Activated CD8-positive, alpha-beta memory T cell treated with anti-CD3 and anti-CD28 coated beads, Interleukin-2, amount 10 ng/mL, durations not matched to agents 7 days and 5 days (primary cell): ENCODE data around the gene ORAI3. TPM values are rescaled to one million over a fixed set of nuclear protein-coding genes. Genes with fewer than 3 reads are reported as not detected.

Experiments
- ATAC-seq: fragments of 150-1000 bp; cut with Tn5 transposase; one replicate; pipeline ENCODE4 v1.10.0; 2021; ENCODE audit warnings: moderate library complexity
- CTCF ChIA-PET: fragments of 350-600 bp; sonication (Branson Sonifier 250); formaldehyde crosslinking; loops from one replicate; lab custom pipeline; 2021; ENCODE audit warnings: antibody characterized with exemption; lab: Charles Lee
- DNase-seq: peaks from one replicate; pipeline ENCODE4 v3.0.0-alpha.2; 2020
- H3K27ac Mint-ChIP-seq: one replicate; pipeline ENCODE4 v1.8.0; 2021; ENCODE audit warnings: mild to moderate bottlenecking, mixed read lengths
- H3K27me3 Mint-ChIP-seq: one replicate; pipeline ENCODE4 v1.8.0; 2021; ENCODE audit warnings: mixed read lengths
- H3K36me3 Mint-ChIP-seq: one replicate; pipeline ENCODE4 v1.8.0; 2021; ENCODE audit warnings: mild to moderate bottlenecking, mixed read lengths
- H3K4me1 Mint-ChIP-seq: one replicate; pipeline ENCODE4 v1.8.0; 2021; ENCODE audit warnings: mixed read lengths
- H3K4me3 Mint-ChIP-seq: one replicate; pipeline ENCODE4 v1.8.0; 2021; ENCODE audit warnings: mild to moderate bottlenecking, moderate library complexity, mixed read lengths
- H3K9me3 Mint-ChIP-seq: one replicate; pipeline ENCODE4 v1.8.0; 2022; ENCODE audit warnings: low read depth, mixed read lengths
- total RNA-seq, 2 experiments: library from RNA; stranded (reverse); gene quantifications; one replicate each; pipeline ENCODE4 v1.2.3, GENCODE V29; 2021

Gene ORAI3
- total RNA-seq, 2 experiments from 2014 or later = 19.5 to 20.5 TPM

DNA sequence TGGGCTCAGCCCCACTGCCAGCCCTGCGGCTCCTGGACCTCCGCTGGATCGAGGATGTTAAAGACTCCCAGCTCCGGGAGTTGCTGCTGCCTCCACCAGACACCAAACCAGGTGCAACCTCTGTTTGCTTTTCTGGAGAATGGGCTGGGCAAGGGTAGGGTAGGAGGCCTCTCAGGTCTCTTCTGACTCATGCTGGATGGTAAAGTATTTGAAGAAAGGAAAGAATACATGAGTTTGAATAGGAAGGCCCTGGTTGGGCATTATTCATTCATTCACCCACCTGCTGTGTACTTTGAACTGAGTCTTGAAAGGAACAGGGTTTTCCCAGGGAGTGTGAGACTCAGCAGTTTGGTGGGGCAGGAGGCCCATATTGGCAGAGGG is 6.5 kb upstream of the ORAI3 start:
- CTCF ChIA-PET = interaction anchor here (0.6 to 5.2 kb wide), 33 partner anchors 8 to 1168 kb away, joined by 3 to 68 read pairs (median 4); partner anchors contain the start of genes KAT8, PHKG2, PRR14 and SETD1A
- DNase-seq (no peak), ATAC-seq (no peak)
- H3K27ac Mint-ChIP-seq = peak overlapping the region; percentile 80
- peak overlapping the region; percentile 69 for H3K4me3 Mint-ChIP-seq
- H3K4me1 Mint-ChIP-seq = peaks cover 36% of the 10 kb centered on the region
- H3K9me3 Mint-ChIP-seq = no peaks in the 10 kb centered on the region
- no peaks in the 10 kb centered on the region for H3K27me3 Mint-ChIP-seq
- peaks cover 22% of the 10 kb centered on the region for H3K36me3 Mint-ChIP-seq

DNA sequence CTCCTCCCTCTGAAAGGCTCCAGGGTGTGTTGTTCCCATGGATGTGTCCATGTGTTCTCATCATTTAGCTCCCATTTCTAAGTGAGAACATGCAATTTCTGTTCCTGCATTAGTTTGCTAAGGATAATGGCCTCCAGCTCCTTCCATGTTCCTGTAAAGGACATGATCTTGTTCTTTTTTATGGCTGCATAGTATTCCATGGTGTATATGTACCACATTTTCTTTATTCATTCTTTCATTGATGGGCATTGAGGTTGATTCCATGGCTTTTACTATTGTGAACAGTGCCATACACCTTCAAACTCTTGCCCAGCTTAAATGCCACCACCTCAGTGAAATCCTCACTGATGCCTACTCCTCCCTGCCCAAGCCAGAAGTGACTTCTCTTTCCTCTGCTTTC is 4.5 kb upstream of the ORAI3 start:
- no peak overlapping the region for H3K27ac Mint-ChIP-seq
- no peak for DNase-seq
- ATAC-seq = no peak
- peaks cover 29% of the 10 kb centered on the region for H3K4me1 Mint-ChIP-seq
- H3K27me3 Mint-ChIP-seq = no peaks in the 10 kb centered on the region
- peaks cover 21% of the 10 kb centered on the region for H3K36me3 Mint-ChIP-seq
- H3K9me3 Mint-ChIP-seq = no peaks in the 10 kb centered on the region
- CTCF ChIA-PET = interaction anchor here (0.8 to 5.2 kb wide), 9 partner anchors 8 to 212 kb away, joined by 3 to 38 read pairs (median 4); no protein-coding TSS in a partner anchor
- H3K4me3 Mint-ChIP-seq = no peak overlapping the region

DNA sequence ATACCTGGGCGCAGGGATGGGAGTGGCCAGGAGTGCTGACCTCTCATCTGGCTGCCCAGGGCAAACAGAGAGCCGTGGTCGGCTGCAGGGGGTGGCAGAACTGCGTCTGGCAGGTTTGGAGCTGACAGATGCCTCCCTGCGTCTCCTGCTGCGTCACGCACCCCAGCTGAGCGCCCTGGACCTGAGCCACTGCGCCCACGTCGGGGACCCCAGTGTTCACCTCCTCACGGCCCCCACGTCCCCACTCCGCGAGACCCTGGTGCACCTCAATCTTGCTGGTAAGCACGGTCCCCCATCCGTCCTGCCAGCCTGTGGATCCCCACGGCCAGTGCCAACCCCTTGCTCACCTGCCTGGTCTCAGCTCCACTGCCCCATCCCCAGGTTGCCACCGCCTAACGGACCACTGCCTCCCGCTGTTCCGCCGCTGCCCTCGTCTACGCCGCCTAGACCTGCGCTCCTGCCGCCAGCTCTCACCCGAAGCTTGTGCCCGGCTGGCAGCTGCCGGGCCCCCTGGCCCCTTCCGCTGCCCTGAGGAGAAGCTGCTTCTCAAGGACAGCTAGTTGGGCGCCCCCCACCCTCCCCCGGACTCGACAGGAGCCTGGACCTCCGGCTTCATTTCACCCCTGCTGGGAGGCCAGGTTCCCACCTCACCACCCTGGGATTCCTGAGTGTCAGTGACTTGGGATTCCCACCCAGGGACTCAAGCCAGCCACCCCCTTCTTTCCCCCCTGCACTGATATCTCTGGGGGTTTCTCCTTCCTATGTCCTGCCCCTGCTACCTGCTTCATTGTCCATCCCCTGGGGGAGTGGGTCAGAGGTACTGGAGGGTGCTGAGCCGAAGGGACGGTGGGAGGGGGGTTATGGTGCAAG is 2.0 kb upstream of the ORAI3 start:
- H3K36me3 Mint-ChIP-seq = peaks cover 18% of the 10 kb centered on the region
- DNase-seq (no peak), ATAC-seq (no peak)
- H3K4me1 Mint-ChIP-seq = peaks cover 35% of the 10 kb centered on the region
- CTCF ChIA-PET = interaction anchor here (1.0 kb wide), 1 partner anchor 922 kb away, joined by 3 read pairs; no protein-coding TSS in a partner anchor
- no peaks in the 10 kb centered on the region for H3K9me3 Mint-ChIP-seq
- no peak overlapping the region for H3K4me3 Mint-ChIP-seq
- no peak overlapping the region for H3K27ac Mint-ChIP-seq
- H3K27me3 Mint-ChIP-seq = no peaks in the 10 kb centered on the region

DNA sequence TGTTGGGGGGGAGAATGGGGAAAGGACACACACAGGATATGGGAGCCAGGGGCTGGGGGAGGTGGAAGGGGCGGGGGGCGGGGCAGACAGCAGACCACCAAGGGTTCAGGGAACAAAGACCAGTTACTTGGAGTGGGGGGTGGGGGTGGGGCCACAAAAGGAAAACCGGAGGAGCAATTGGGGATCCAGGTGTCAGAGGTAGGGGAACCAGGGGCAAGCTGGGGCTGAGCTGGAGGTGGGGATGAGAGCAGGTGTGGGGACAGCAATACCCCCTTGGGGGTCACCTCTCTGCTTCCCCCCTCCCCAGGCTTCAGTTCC is 1.4 kb upstream of the ORAI3 start:
- no peaks in the 10 kb centered on the region for H3K27me3 Mint-ChIP-seq
- H3K9me3 Mint-ChIP-seq = no peaks in the 10 kb centered on the region
- peaks cover 18% of the 10 kb centered on the region for H3K36me3 Mint-ChIP-seq
- DNase-seq (no peak), ATAC-seq (no peak)
- H3K27ac Mint-ChIP-seq = no peak overlapping the region
- CTCF ChIA-PET = no interaction called here
- H3K4me1 Mint-ChIP-seq = peaks cover 29% of the 10 kb centered on the region
- H3K4me3 Mint-ChIP-seq = no peak overlapping the region

DNA sequence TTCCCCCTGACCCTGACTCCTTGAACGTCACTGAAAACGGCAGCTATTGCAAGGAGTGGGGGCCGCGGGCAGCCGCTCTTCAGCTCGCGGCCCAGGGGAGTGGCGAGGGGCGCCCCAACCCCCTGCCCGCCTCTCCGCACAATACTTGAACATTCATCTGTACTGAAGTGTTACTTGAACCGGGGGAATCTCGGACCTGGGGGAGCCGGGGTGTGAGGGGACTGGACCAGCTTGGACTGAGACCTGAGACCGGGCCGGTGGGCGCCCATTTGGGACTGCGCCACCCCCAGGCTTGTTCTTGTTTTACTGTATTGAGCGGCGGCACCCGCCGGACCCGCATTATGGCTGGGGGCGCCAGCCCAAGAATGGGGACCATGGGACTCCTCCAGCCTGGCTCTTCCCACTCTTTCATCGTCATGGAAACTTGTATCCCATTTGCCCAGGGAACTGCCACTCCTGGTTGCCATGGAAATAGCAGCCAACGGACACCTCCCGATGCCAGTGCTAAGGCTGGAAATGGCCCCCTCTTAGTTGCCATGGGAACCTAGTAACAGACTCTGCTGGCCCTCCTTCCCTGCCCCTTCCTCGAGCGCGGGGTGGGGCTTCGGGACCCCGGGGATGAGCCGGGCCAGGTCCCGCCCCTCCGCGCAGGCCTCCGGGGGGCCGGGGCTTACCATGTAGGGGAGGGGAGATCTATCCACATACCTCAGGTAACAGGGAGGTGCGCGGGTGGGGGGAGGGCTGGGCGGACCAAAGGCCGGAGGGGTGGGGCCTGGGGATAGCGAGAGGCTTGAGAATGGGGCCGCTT is 805 bp upstream of the ORAI3 start:
- CTCF ChIA-PET = no interaction called here

DNA sequence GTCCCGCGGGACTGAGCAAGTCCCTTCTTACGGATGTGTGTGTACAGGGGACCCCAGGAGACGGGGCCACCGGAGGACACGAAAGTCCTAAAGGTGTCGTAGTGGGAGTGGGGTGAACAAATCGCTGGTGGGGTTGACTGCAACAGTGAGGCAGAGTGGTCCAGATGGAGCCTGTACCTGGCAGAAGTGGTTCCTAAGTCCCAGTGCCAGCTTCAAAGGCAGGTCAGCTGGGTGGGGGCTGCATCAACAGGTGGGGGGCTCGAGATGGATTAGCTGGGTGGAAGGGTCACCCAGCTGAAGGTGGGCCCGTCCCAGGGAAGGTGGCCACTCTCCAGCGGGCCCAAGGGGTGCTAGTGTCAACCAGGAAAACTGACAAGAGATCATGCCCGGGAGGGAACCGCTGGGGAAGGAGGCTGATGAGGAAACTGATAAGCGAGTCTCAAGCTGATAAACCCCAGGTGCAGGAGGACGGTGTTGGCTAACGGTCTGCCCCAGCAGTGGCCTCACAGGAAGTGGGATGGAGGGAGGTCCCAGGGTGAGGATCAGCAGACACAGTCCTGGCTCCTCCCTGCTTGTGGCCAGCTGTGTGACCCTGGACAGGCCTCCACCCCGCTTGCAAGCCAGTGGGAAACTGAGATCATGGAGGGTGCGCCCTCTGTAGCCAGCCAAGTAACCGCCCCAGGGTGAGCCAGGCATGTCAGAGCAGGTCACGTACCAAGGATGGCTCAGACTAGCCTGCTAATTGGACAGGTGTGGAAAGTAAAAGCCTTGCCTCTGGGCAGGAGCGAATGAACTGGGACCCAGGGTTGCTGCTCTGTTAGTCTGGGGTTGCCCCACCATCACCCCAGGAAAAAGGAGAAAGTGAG is 1.0 kb downstream of the ORAI3 start:
- Mint-ChIP-seq H3K4me3 (peak overlapping the region; percentile 83), H3K9me3 (no peaks in the 10 kb centered on the region), H3K27me3 (no peaks in the 10 kb centered on the region), H3K36me3 (peaks cover 5% of the 10 kb centered on the region), H3K27ac (peak overlapping the region; percentile 89), H3K4me1 (peaks cover 26% of the 10 kb centered on the region)
- CTCF ChIA-PET = interaction anchor here (0.7 to 2.5 kb wide), 10 partner anchors 8 to 927 kb away, joined by 3 to 11 read pairs (median 4); partner anchors contain the start of gene HSD3B7
- peak; percentile 78 for DNase-seq
- ATAC-seq = peak; percentile 55

More for the DNA sequence above, 805 bp upstream of the ORAI3 start:
- Mint-ChIP-seq H3K27me3 (no peaks in the 10 kb centered on the region), H3K4me1 (peaks cover 25% of the 10 kb centered on the region), H3K9me3 (no peaks in the 10 kb centered on the region), H3K36me3 (peaks cover 14% of the 10 kb centered on the region), H3K27ac (no peak overlapping the region), H3K4me3 (no peak overlapping the region)
- ATAC-seq (peak; percentile 5), DNase-seq (no peak)

DNA sequence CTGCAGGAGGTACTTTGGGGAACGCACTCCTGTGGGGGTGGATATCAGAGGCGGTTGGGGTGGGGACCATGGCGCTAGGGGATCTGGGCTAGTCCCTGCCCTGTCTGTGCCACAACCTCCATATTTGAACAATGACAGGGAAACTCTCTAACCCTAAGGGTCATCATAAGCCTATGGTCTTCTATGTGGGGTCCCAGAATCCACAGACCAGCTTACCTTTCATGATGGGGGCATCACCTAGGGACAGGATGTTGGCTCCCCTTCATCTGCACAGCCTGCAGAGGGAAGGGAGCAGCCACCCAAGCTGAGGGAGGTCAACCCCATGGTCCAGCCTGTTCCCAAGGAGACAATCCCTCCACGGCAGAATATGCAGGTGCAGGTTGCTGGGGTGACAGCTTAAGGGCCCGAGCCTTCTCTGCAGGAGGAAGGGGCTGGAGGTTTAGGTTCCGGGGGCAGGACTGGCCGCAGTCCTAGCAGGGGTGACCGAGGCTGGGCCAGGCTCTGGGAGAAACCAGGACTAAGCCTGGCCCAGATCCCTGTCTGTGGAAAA is 1.7 kb downstream of the ORAI3 start:
- peak overlapping the region; percentile 89 for H3K27ac Mint-ChIP-seq
- H3K27me3 Mint-ChIP-seq = no peaks in the 10 kb centered on the region
- CTCF ChIA-PET = interaction anchor here (0.5 to 2.5 kb wide), 8 partner anchors 8 to 272 kb away, joined by 3 to 11 read pairs (median 4); partner anchors contain the start of gene HSD3B7
- no peak for ATAC-seq
- H3K9me3 Mint-ChIP-seq = no peaks in the 10 kb centered on the region
- H3K4me1 Mint-ChIP-seq = peaks cover 26% of the 10 kb centered on the region
- peaks cover 2% of the 10 kb centered on the region for H3K36me3 Mint-ChIP-seq
- peak overlapping the region; percentile 83 for H3K4me3 Mint-ChIP-seq
- DNase-seq = no peak

DNA sequence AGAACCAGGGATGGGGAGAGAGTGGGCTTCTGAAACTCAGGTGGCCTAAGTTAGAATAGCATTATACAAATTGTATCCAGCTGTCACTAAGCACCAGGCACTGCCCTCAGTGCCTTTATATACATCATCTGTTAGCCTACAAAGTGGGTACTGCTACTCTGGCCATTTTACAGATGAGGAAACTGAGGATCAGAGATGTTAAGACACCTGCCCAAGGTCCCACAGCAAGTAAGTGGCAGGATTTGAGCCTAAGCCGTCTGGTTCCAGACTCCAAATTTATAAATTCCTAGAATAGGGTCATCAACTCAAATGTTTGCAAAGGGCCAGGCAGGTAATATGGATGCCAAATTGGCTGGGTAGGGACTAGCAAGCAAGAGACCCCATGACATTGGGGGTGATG is 2.3 kb downstream of the ORAI3 start:
- no peak overlapping the region for H3K4me3 Mint-ChIP-seq
- no peak for DNase-seq
- H3K4me1 Mint-ChIP-seq = peaks cover 29% of the 10 kb centered on the region
- no peaks in the 10 kb centered on the region for H3K9me3 Mint-ChIP-seq
- H3K36me3 Mint-ChIP-seq = peaks cover 2% of the 10 kb centered on the region
- CTCF ChIA-PET = interaction anchor here (0.5 to 2.5 kb wide), 4 partner anchors 9 to 271 kb away, joined by 3 to 11 read pairs (median 4); partner anchors contain the start of gene HSD3B7
- no peak overlapping the region for H3K27ac Mint-ChIP-seq
- no peaks in the 10 kb centered on the region for H3K27me3 Mint-ChIP-seq
- ATAC-seq = no peak

DNA sequence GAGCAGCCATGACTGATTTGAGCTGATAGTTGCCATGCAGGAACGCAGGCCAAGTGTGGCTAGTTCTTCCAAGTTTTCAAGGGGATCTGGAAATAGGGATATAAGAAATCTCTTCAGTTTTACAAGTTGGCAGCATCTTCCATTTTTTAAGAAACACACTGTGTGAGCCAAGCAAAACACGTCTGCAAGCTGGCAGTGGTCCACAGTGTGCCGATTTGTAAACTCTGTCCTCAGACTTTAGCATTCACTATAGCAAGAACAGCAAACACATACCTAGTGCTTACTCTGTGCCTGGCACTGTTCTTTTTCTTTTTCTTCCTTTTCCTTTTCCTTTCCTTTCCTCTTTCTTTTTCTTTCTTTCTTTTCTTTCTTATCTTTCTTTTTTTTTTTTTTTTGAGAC is 2.9 kb downstream of the ORAI3 start:
- ATAC-seq = no peak

DNA sequence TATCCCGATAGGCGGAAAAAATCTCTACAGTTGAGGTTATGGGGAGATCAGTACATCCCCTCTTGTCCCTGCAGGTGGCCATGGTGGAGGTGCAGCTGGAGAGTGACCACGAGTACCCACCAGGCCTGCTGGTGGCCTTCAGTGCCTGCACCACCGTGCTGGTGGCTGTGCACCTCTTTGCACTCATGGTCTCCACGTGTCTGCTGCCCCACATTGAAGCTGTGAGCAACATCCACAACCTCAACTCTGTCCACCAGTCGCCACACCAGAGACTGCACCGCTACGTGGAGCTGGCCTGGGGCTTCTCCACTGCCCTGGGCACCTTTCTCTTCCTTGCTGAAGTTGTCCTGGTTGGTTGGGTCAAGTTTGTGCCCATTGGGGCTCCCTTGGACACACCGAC is 4.2 kb downstream of the ORAI3 start:
- Mint-ChIP-seq H3K36me3 (no peaks in the 10 kb centered on the region), H3K9me3 (no peaks in the 10 kb centered on the region), H3K4me1 (peaks cover 32% of the 10 kb centered on the region), H3K27me3 (no peaks in the 10 kb centered on the region), H3K4me3 (no peak overlapping the region), H3K27ac (no peak overlapping the region)
- ATAC-seq = no peak
- CTCF ChIA-PET = interaction anchor here (0.9 to 3.9 kb wide), 14 partner anchors 9 to 916 kb away, joined by 3 to 21 read pairs (median 4); partner anchors contain the start of genes HSD3B7 and VKORC1
- no peak for DNase-seq

More for the DNA sequence above, 2.9 kb downstream of the ORAI3 start:
- Mint-ChIP-seq H3K27ac (peak overlapping the region; percentile 11), H3K4me3 (no peak overlapping the region), H3K4me1 (peaks cover 32% of the 10 kb centered on the region), H3K36me3 (no peaks in the 10 kb centered on the region), H3K9me3 (no peaks in the 10 kb centered on the region), H3K27me3 (no peaks in the 10 kb centered on the region)
- CTCF ChIA-PET = interaction anchor here (1.3 to 2.5 kb wide), 2 partner anchors 10 to 33 kb away, joined by 4 to 11 read pairs; partner anchors contain the start of gene HSD3B7
- no peak for DNase-seq

DNA sequence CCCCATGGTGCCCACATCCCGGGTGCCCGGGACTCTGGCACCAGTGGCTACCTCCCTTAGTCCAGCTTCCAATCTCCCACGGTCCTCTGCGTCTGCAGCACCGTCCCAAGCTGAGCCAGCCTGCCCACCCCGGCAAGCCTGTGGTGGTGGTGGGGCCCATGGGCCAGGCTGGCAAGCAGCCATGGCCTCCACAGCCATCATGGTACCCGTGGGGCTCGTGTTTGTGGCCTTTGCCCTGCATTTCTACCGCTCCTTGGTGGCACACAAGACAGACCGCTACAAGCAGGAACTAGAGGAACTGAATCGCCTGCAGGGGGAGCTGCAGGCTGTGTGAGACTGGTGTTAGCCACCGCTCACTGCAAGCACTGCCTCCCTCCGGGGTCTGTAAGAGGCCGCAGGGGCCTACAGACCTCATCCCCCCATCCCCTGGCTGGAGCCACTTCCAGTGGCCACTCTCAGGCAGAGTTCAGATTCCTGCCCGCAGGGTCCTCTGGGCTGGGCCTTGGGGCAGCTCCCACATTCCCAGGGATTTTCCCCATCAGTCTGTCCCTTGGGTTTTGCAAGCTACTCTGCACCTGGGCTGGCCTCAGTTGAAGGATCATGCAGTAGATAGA is 4.8 kb downstream of the ORAI3 start:
- Mint-ChIP-seq H3K27me3 (no peaks in the 10 kb centered on the region), H3K4me3 (no peak overlapping the region), H3K9me3 (no peaks in the 10 kb centered on the region), H3K4me1 (peaks cover 35% of the 10 kb centered on the region), H3K27ac (no peak overlapping the region), H3K36me3 (no peaks in the 10 kb centered on the region)
- CTCF ChIA-PET = interaction anchor here (0.6 to 3.9 kb wide), 25 partner anchors 8 to 915 kb away, joined by 3 to 21 read pairs (median 3); partner anchors contain the start of genes HSD3B7, PYCARD and VKORC1
- ATAC-seq = peak; percentile 23
- peak; percentile 82 for DNase-seq

DNA sequence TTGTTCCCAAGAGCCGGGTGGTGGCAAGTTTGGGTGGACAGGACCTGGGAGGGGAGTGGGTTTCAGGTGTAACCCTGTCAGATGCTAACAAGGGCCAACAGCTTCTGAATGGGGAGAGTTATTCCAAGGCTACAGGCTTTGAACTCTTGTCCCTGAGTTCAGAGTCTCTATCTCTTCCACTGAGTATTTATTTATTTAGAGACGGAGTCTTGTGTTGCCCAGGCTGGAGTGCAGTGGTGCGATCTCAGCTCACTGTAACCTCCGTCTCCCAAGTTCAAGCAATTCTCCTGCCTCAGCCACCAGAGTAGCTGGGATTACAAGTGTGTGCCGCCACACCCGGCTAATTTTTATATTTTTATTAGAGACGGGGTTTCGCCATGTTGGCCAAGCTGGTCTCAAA is 6.1 kb downstream of the ORAI3 start:
- no peak for DNase-seq
- ATAC-seq = no peak
- Mint-ChIP-seq H3K27me3 (no peaks in the 10 kb centered on the region), H3K36me3 (peaks cover 8% of the 10 kb centered on the region), H3K4me3 (no peak overlapping the region), H3K4me1 (peaks cover 40% of the 10 kb centered on the region), H3K27ac (no peak overlapping the region), H3K9me3 (no peaks in the 10 kb centered on the region)
- CTCF ChIA-PET = interaction anchor here (1.4 to 3.9 kb wide), 5 partner anchors 11 to 187 kb away, joined by 3 to 21 read pairs (median 13); no protein-coding TSS in a partner anchor
